HepG2 (cell line): ENCODE data around the gene NUDT8. TPM values are rescaled to one million over a fixed set of nuclear protein-coding genes. Genes with fewer than 3 reads are reported as not detected.

Experiments
- ATAC-seq: fragments of 200-7000 bp; cut with Tn5 transposase; 3 replicates; pipeline ENCODE4 v1.9.1; 2020; ENCODE audit warnings: mild to moderate bottlenecking, moderate library complexity
- BruUV-seq: library from RNA; stranded (reverse); fragments of 400-500 nt; replicated peaks from 2 replicates; lab custom pipeline; 2021; lab: Mats Ljungman, UMichigan
- CTCF ChIA-PET: fragments of 300-600 bp; formaldehyde crosslinking; extraction: SDS; loops from one replicate; lab custom pipeline; 2021; ENCODE audit warnings: low total read pairs, inconsistent platforms, low intra/inter-chr PET ratio; lab: Yijun Ruan, JAX
- POLR2A ChIA-PET: fragments of 350-600 bp; sonication (Branson Sonifier 250); formaldehyde crosslinking; loops from one replicate; lab custom pipeline; 2020; ENCODE audit warnings: antibody characterized with exemption, inconsistent platforms; lab: Yijun Ruan, JAX
- DNase-seq: peaks from one replicate; pipeline ENCODE4 v3.0.0-alpha.2; 2015; ENCODE audit warnings: low spot score
- FAIRE-seq: peaks from 3 replicates; lab custom pipeline; 2011; peaks lifted over from hg19 to GRCh38; lab: Jason Lieb, UNC
- H2AFZ ChIP-seq: one replicate; pipeline ENCODE4 v1.6.1; 2011; ENCODE audit warnings: low read length, inconsistent platforms
- H3K27ac ChIP-seq: fragments of 300-600 bp; 3 replicates; pipeline ENCODE4 v1.8.0; 2011; ENCODE audit warnings: mixed run types, mild to moderate bottlenecking, mixed read lengths, low read length, inconsistent platforms; ENCODE audit not compliant: insufficient read depth; ENCODE audit errors: extremely low read length
- H3K27me3 ChIP-seq, 2 experiments: fragments of 200-600 bp in 1 of 2; 2 replicates in 1 of 2; 3 replicates in 1 of 2; pipeline versions ENCODE4 v1.6.0 to v1.8.0; 2011; ENCODE audit warnings: low read length in 2 of 2, mild to moderate bottlenecking in 2 of 2, moderate library complexity in 2 of 2, inconsistent platforms in 1 of 2; ENCODE audit not compliant: insufficient read depth in 2 of 2, control insufficient read depth in 1 of 2
- H3K36me3 ChIP-seq, 2 experiments: fragments of 200-600 bp in 1 of 2; replicated peaks in 1 of 2; 2 replicates in 1 of 2; 3 replicates in 1 of 2; pipeline versions ENCODE4 v1.5.1 to v1.8.0; 2011; ENCODE audit warnings: low read length in 2 of 2, inconsistent platforms in 1 of 2; ENCODE audit not compliant: insufficient read depth in 2 of 2, control insufficient read depth in 1 of 2
- H3K4me1 ChIP-seq: 2 replicates; pipeline ENCODE4 v1.5.1; 2012; ENCODE audit warnings: low read length, inconsistent platforms; ENCODE audit not compliant: insufficient read depth
- H3K4me2 ChIP-seq: 2 replicates; pipeline ENCODE4 v1.6.0; 2011; ENCODE audit warnings: low read depth, low read length, inconsistent platforms
- H3K4me3 ChIP-seq, 3 experiments: fragments of 200-600 bp in 1 of 3; sonication (generic), shearing (Covaris generic) in 1 of 3; replicated peaks in 1 of 3; 2 replicates each; pipeline ENCODE4 v1.5.1; 2011 to 2016; ENCODE audit warnings: low read length in 3 of 3, inconsistent platforms in 2 of 3, low read depth in 2 of 3, mild to moderate bottlenecking in 2 of 3, control low read depth in 1 of 3, mixed read lengths in 1 of 3; ENCODE audit not compliant: insufficient read depth in 1 of 3
- H3K79me2 ChIP-seq: one replicate; pipeline ENCODE4 v1.6.1; 2011; ENCODE audit warnings: low read length, inconsistent platforms; ENCODE audit not compliant: insufficient read depth
- H3K9ac ChIP-seq: 2 replicates; pipeline ENCODE4 v1.6.0; 2011; ENCODE audit warnings: mild to moderate bottlenecking, low read depth, low read length, inconsistent platforms; ENCODE audit not compliant: insufficient read depth
- H3K9me3 ChIP-seq: 2 replicates; pipeline ENCODE4 v1.5.1; 2012; ENCODE audit warnings: mild to moderate bottlenecking, low read length
- H4K20me1 ChIP-seq: 2 replicates; pipeline ENCODE4 v1.6.0; 2011; ENCODE audit warnings: inconsistent platforms, mild to moderate bottlenecking, low read length, moderate library complexity; ENCODE audit not compliant: insufficient read depth
- ARID3A ChIP-seq: IDR thresholded peaks from 2 replicates; pipeline ENCODE4 v1.6.1; 2012; ENCODE audit warnings: low read depth, low read length, improper control_type of control experiment
- BCL6 ChIP-seq: IDR thresholded peaks from 2 replicates; pipeline ENCODE4 v1.6.1; 2016; ENCODE audit warnings: missing genetic modification reagents, missing compliant biosample characterization
- DNMT3B ChIP-seq: conservative IDR thresholded peaks from 2 replicates; pipeline ENCODE4 v1.6.1; 2016; ENCODE audit warnings: missing biosample characterization, control low read depth
- JARID2 ChIP-seq: sonication (generic); formaldehyde crosslinking; IDR thresholded peaks from 2 replicates; pipeline ENCODE4 v1.8.1; 2023; ENCODE audit warnings: missing genetic modification reagents, inconsistent platforms; ENCODE audit not compliant: insufficient replicate concordance
- SRSF1 ChIP-seq: fragments of 200-400 bp; formaldehyde crosslinking; optimal IDR thresholded peaks from 2 replicates; pipeline ENCODE3; 2017; ENCODE audit warnings: mild to moderate bottlenecking, low read depth, low read length, moderate library complexity
- U2AF1 ChIP-seq: fragments of 200-400 bp; formaldehyde crosslinking; optimal IDR thresholded peaks from 2 replicates; pipeline ENCODE3; 2017; ENCODE audit warnings: mild to moderate bottlenecking, low read depth, low read length
- ZBTB37 ChIP-seq: sonication (generic); formaldehyde crosslinking; IDR thresholded peaks from 2 replicates; pipeline ENCODE4 v1.4.0; 2020; ENCODE audit warnings: mild to moderate bottlenecking, missing genetic modification reagents
- ZNF296 ChIP-seq: sonication (generic); formaldehyde crosslinking; conservative IDR thresholded peaks from 2 replicates; pipeline ENCODE4 v1.5.0; 2020; ENCODE audit warnings: mild to moderate bottlenecking, missing genetic modification reagents
- ZNF782 ChIP-seq: sonication (generic); formaldehyde crosslinking; IDR thresholded peaks from 2 replicates; pipeline ENCODE4 v1.4.0; 2020; ENCODE audit warnings: missing genetic modification reagents, mild to moderate bottlenecking, borderline replicate concordance
- WGBS: methylation state at CpG from one replicate; pipeline ENCODE4 v1.1.6; 2017; ENCODE audit warnings: low lambda C conversion rate; 5-methylcytosine and 5-hydroxymethylcytosine counted together
- in situ Hi-C: cut with HindIII; loops from 2 replicates; pipeline ENCODE4 v1.10.0; 2017; ENCODE audit warnings: low pct_unique_long_range_greater_than_20kb; ENCODE audit not compliant: extremely low pct_ligation_motif_present
- intact Hi-C: fragments of 100-400 bp; cut with micrococcal nuclease; formaldehyde crosslinking; loops from one replicate; pipeline ENCODE4 v1.10.0; 2022; ENCODE audit not compliant: unreplicated experiment
- polyA plus RNA-seq, 8 experiments: library from polyadenylated mRNA; depleted of rRNA in 3 of 8; stranded (reverse) in 7 of 8; unstranded in 1 of 8; fragments of >200 nt; fragmentation: Illumina TruSeq in 4 of 8; extraction: Trizol in 4 of 8; gene quantifications; 2 replicates each; pipeline versions ENCODE4 v1.2.1 to v1.2.3, GENCODE V29; 2011 to 2016; ENCODE audit warnings: low read depth in 4 of 8, missing spikeins in 1 of 8, mixed read lengths in 1 of 8; ENCODE audit not compliant: insufficient read depth in 1 of 8
- total RNA-seq, 5 experiments: library from RNA; depleted of rRNA; stranded (reverse); fragments of >200 nt; fragmentation: Illumina TruSeq; extraction: Trizol; gene quantifications; 2 replicates each; pipeline ENCODE4 v1.2.3, GENCODE V29; 2016; ENCODE audit warnings: low read depth in 1 of 5
- TF ChIP-seq, protein P1 (sequence below): IDR thresholded peaks from 2 replicates; pipeline ENCODE4 v1.6.1; 2012; ENCODE audit warnings: inconsistent platforms
- TF ChIP-seq, protein P2 (sequence below): sonication (generic); formaldehyde crosslinking; IDR thresholded peaks from 2 replicates; pipeline ENCODE4 v1.4.0; 2020; ENCODE audit warnings: missing genetic modification reagents
- TF ChIP-seq, protein P3 (sequence below): sonication (generic); formaldehyde crosslinking; conservative IDR thresholded peaks from 2 replicates; pipeline ENCODE4 v1.4.0; 2020; ENCODE audit warnings: missing genetic modification reagents
- TF ChIP-seq, protein P4 (sequence below): sonication (generic); formaldehyde crosslinking; IDR thresholded peaks from 2 replicates; pipeline ENCODE4 v1.9.0; 2022; ENCODE audit warnings: missing genetic modification reagents, mild to moderate bottlenecking, borderline replicate concordance

NUDT8 gene
- total and polyA plus RNA-seq, 2 of the 13 experiments (the other 11 are each of a cell fraction or from before 2014, with no cell fraction given): 6.7 to 25.8 TPM

- H3K9ac ChIP-seq: no peak overlapping the region
- POLR2A ChIA-PET: no interaction called here
- no peak for TF ChIP-seq ZNF296 (CRISPR knock-in tag)
- TF ChIP-seq SRSF1: no peak
- no peak for TF ChIP-seq U2AF1
- no peak for TF ChIP-seq JARID2 (CRISPR knock-in tag)
- no peak for TF ChIP-seq ARID3A
- TF ChIP-seq BCL6 (CRISPR knock-in tag): peak; percentile 91
- TF ChIP-seq DNMT3B (CRISPR knock-in tag): no peak
- TF ChIP-seq, protein P1, sequence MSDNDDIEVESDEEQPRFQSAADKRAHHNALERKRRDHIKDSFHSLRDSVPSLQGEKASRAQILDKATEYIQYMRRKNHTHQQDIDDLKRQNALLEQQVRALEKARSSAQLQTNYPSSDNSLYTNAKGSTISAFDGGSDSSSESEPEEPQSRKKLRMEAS: 0 out of 2 replicates have a peak, but pooled peaks have one; percentile 10
- TF ChIP-seq, protein P2, sequence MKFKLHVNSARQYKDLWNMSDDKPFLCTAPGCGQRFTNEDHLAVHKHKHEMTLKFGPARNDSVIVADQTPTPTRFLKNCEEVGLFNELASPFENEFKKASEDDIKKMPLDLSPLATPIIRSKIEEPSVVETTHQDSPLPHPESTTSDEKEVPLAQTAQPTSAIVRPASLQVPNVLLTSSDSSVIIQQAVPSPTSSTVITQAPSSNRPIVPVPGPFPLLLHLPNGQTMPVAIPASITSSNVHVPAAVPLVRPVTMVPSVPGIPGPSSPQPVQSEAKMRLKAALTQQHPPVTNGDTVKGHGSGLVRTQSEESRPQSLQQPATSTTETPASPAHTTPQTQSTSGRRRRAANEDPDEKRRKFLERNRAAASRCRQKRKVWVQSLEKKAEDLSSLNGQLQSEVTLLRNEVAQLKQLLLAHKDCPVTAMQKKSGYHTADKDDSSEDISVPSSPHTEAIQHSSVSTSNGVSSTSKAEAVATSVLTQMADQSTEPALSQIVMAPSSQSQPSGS (CRISPR knock-in tag): no peak
- no peak for TF ChIP-seq ZBTB37 (CRISPR knock-in tag)
- TF ChIP-seq ZNF782 (CRISPR knock-in tag): no peak
- TF ChIP-seq, protein P3, sequence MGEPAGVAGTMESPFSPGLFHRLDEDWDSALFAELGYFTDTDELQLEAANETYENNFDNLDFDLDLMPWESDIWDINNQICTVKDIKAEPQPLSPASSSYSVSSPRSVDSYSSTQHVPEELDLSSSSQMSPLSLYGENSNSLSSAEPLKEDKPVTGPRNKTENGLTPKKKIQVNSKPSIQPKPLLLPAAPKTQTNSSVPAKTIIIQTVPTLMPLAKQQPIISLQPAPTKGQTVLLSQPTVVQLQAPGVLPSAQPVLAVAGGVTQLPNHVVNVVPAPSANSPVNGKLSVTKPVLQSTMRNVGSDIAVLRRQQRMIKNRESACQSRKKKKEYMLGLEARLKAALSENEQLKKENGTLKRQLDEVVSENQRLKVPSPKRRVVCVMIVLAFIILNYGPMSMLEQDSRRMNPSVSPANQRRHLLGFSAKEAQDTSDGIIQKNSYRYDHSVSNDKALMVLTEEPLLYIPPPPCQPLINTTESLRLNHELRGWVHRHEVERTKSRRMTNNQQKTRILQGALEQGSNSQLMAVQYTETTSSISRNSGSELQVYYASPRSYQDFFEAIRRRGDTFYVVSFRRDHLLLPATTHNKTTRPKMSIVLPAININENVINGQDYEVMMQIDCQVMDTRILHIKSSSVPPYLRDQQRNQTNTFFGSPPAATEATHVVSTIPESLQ: no peak
- TF ChIP-seq, protein P4, sequence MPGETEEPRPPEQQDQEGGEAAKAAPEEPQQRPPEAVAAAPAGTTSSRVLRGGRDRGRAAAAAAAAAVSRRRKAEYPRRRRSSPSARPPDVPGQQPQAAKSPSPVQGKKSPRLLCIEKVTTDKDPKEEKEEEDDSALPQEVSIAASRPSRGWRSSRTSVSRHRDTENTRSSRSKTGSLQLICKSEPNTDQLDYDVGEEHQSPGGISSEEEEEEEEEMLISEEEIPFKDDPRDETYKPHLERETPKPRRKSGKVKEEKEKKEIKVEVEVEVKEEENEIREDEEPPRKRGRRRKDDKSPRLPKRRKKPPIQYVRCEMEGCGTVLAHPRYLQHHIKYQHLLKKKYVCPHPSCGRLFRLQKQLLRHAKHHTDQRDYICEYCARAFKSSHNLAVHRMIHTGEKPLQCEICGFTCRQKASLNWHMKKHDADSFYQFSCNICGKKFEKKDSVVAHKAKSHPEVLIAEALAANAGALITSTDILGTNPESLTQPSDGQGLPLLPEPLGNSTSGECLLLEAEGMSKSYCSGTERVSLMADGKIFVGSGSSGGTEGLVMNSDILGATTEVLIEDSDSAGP (CRISPR knock-in tag): no peak
- H3K79me2 ChIP-seq: no peaks in the 10 kb centered on the region
- FAIRE-seq (no peak), ATAC-seq (no peak), DNase-seq (no peak)
- H4K20me1 ChIP-seq: no peaks in the 10 kb centered on the region
- 14% methylated on average over 5 of the region's 5 CpGs for WGBS
- no peak overlapping the region for H3K27ac ChIP-seq
- CTCF ChIA-PET: no interaction called here
- no peak overlapping the region for H3K4me2 ChIP-seq
- peaks cover 0 to 5% of the 10 kb centered on the region in 2 experiments; a peak in 1 of 5 replicates for H3K27me3 ChIP-seq
- no peaks in the 10 kb centered on the region for H3K36me3 ChIP-seq
- no TSS peak for BruUV-seq
- H2AFZ ChIP-seq: no peak overlapping the region
- in situ Hi-C loops: no loop called here
- intact Hi-C loops: no loop called here
- H3K4me3 ChIP-seq: no peak overlapping the region
- no peaks in the 10 kb centered on the region for H3K9me3 ChIP-seq
- H3K4me1 ChIP-seq: peaks cover 12% of the 10 kb centered on the region
These were observed 43.0 kb downstream of the NUDT8 start for GRCh38 chr11:67586568-67587250.
